NCI-H446 treated with DMSO at 0.1 percent for 48 hours (cell line): ENCODE data around the gene MYH3.

ENCODE experiments used
- DNase-seq: peaks from one replicate; lab custom pipeline; 2025; lab: John Stamatoyannopoulos, UW

The MYH3 gene

GRCh38 chr17:10648956-10649355 lies 8.2 kb downstream of the MYH3 start:
- no peak for DNase-seq

- DNase-seq, result no peak
These were observed 8.7 kb downstream of the MYH3 start for GRCh38 chr17:10648381-10648780.

- DNase-seq, result peak; percentile 2
These were observed 10.6 kb downstream of the MYH3 start for GRCh38 chr17:10646392-10646990.

- DNase-seq, result no peak
These were observed 16.6 kb downstream of the MYH3 start for GRCh38 chr17:10640475-10640874.

GRCh38 chr17:10638151-10638550 lies 19.0 kb downstream of the MYH3 start:
- DNase-seq, result no peak

GRCh38 chr17:10635290-10635689 lies 21.8 kb downstream of the MYH3 start:
- DNase-seq, result no peak

GRCh38 chr17:10633738-10634379 lies 23.2 kb downstream of the MYH3 start:
- no peak for DNase-seq

GRCh38 chr17:10631701-10632100 lies 25.4 kb downstream of the MYH3 start:
- no peak for DNase-seq

GRCh38 chr17:10631048-10631700 lies 25.9 kb downstream of the MYH3 start:
- DNase-seq, result no peak

GRCh38 chr17:10629706-10630105 lies 27.4 kb downstream of the MYH3 start:
- DNase-seq, result no peak

- no peak for DNase-seq
These were observed 28.4 kb downstream of the MYH3 start for GRCh38 chr17:10628756-10629155.

GRCh38 chr17:10626390-10626789 lies 30.7 kb downstream of the MYH3 start:
- DNase-seq, result no peak

GRCh38 chr17:10624969-10625368 lies 32.1 kb downstream of the MYH3 start:
- no peak for DNase-seq

- DNase-seq, result no peak
These were observed 33.3 kb downstream of the MYH3 start for GRCh38 chr17:10623737-10624338.

GRCh38 chr17:10622617-10623485 lies 34.3 kb downstream of the MYH3 start:
- DNase-seq, result no peak

GRCh38 chr17:10621397-10621796 lies 35.7 kb downstream of the MYH3 start:
- no peak for DNase-seq

- DNase-seq, result no peak
These were observed 36.3 kb downstream of the MYH3 start for GRCh38 chr17:10620823-10621222.

- DNase-seq, result peak; percentile 26
These were observed 38.9 kb downstream of the MYH3 start for GRCh38 chr17:10618202-10618635.

GRCh38 chr17:10617120-10617505 lies 40.0 kb downstream of the MYH3 start:
- DNase-seq, result no peak

- peak; percentile 3 for DNase-seq
These were observed 40.5 kb downstream of the MYH3 start for GRCh38 chr17:10616502-10617119.

GRCh38 chr17:10614536-10615155 lies 42.5 kb downstream of the MYH3 start:
- DNase-seq, result no peak
